Left renal pelvis (tissue), 4 donors: ENCODE measurements around the gene ALDH1B1. TPM values are rescaled to one million over a fixed set of nuclear protein-coding genes. Genes with fewer than 3 reads are reported as not detected.
A peak's percentile ranks its signal among the peaks of the same experiment; 100 is the strongest.

Experiments used
- DNase-seq, 4 donors: peaks; one replicate each; pipeline ENCODE4 v3.0.0-alpha.2; 2013; ENCODE audit warnings: low read depth in 4 of 4, low spot score in 3 of 4
- polyA plus RNA-seq, 4 donors: library from polyadenylated mRNA; unstranded; fragments of 120-200 nt; gene quantifications; one replicate each; pipeline ENCODE4 v1.2.1, GENCODE V29; 2013; ENCODE audit not compliant: insufficient read length in 4 of 4

ALDH1B1 gene
- polyA plus RNA-seq: 10 to 100 TPM; 11.9 to 41.2 (median 33.0) TPM

DNA sequence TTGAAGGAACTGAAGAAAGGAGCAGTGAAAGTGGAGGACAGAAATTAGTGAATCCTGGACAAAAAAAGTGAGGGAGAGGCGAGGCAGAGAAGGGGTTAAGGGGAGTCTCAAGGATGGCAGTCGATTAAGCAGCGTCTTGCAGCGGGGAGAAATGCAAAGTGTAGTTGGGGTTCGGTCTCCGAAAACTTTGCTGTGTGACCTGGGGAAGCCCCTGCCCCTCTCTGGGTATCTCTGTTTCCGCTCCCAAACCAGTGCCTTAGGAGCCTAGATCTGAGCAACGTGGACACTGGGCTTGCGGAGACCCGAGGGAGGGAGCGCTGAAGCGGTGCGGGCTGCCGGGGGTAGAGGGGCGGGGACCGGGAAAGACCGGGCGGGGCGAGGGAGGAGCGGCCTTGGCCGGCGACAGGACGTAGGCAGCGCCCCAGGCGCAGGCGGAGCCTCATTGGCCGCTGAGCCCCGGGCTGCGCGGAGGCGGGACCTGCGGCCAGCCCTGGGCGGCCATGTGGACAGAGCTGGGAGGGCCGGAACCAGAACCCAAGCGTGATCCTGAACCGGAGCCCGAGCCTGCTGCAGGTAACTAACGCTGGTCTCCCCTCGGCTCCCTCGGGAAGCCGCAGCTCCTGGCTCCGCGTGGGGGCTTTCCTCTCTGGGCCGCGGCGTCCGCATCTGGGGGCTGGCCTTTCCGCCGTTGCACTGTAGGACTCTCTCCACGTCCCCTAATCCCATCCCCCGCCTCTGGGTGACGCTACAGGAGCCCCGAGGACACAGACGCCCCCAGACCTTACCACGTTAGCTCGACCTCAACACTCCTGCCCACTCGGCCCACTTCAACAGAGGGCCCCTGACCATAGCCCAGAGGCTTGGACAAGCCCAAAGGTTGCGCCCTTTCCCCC lies at the start of gene ALDH1B1:
Gene ALDH1B1, plus strand, starts transcription at position 468 of the 893 bp plus-strand sequence. CDS start 3,047 bp downstream, outside the sequence.
- peak; percentile 56 to 74 (median 68) for DNase-seq

DNA sequence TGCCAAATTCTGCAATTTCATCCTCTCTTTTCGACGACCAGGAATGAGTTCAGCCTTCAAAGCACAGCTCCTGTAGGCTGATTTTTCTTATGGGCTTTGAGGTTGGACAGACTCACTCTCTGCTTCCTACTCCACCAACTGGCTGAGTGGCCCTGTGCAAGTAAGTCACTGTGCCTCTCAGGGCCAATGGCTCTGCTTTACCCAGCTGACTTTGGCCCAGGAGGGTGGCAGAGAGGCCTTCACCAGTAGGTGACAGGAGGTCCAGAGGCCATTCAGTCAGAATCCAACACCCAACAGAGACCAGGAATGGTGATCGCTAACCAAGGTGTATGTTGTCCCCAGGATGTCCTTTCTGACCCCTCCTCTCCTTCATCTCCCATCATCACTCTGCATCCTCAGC lies 49.5 kb upstream of the ALDH1B1 start:
- no peak for DNase-seq

DNA sequence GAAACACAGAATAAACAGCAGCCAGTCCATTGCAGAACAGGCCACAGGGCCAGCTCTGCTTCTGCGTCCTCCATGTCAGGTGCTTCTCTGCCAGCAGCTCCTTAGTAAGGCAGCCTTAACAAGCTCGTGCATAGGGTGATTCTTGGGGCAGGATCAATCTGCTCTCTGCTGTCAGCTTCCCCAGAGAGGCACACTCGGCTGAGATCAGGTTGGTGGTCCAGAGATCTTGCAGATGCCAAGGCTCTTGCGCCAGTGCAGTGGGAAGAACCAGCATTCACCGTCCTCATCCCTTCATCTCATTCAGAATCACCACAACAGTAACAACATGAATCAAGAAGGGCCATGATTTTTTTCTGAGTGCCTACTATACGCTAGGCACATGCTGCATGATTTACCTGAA lies 49.0 kb upstream of the ALDH1B1 start:
- DNase-seq: no peak

DNA sequence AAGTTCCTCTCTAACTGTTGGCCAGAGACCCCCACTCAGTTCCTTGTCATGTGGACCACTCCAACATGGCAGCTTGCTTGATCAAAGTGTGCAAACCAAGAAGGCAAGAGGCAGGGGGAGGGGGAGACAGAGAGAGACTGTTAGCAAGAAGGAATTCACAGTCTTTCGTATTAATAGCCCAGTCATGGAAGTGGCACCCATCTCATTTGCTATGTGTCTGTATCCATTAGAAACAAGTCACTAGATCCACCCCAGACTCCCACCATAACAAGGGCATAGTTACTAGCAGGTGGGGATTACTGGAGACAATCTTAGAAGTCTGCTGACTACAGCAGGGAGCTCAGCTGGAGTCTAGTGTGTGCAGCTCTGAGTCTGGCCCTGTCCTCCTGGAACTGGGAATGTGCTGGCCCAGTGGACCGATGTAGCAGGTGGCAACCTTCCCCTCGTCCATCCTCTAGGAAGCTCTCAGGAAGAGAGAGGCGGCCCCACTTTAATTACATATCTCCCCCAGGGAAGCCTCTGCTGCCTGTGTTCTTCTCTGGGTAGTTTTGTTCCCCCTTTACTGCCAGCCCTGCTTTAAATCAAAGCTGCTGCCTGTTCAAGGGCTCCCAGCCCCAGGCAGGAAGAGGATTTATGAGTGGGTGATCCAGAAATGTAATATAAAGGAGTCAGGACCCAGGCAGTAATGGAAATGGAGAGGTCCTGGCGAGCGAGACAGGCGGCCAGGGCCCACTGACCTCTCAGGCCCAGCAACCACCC lies 47.8 kb upstream of the ALDH1B1 start:
- DNase-seq: no peak

DNA sequence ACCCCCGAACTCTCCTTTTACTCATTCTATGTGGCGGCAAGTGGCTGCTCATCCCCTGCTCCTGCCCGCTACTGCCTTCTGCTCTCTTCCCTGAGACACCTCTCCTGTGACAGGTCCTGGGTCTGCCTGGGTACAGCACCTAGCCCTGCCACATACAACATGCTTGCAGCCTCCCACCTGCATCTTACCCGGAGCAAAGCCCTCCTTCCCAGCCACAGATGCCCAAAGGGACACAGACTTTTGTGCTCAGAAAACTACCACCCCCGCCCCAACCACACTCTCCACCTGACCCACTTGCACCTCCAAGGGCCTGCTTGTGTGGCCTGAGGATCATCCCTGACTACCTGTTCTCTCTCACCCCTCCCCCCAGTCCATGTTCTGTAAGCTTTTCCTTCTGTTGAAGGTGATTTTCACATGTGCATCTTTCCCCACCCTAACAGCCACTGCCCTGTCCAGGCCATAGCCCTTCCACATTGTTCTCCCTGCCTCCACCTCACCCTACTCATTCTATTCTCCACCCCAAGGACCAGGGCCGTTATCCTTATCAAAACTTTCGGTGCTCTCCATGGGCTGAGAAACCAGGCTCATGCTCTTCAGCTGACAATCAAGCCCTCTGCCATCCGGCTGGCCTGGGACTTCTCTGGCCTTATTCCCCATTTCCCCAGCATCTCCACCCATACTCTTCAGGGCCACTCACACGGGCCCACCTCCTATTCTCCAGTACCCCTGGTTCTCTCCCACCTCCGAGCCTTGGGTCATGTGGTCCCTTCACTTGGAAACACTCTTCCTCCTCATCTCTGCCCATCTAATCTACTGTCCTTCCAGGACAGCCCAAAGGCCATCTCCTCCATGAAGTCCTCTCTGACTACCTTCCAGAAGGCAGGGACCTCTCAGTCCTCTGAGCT lies 46.4 kb upstream of the ALDH1B1 start:
- DNase-seq: no peak

DNA sequence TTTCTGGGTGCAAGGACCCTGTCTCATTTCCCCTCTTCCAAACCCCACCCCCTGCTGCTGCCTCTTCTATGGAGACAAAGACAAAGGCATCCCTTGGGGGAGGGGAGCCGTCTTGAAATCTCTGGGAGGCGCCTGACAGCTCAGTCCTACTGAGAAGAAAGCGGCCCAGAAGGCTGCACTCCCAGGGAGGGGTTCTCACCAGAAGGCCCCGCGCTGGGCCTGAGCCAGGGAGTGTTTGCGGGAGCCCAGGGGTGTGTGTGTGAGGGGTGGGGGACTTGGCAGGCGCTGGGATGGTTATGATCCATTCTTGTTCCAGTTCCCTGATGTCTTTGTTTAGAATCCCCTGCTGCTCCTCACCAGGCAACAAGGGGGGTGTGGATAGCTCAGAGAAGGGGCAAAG lies 45.7 kb upstream of the ALDH1B1 start:
- no peak for DNase-seq

DNA sequence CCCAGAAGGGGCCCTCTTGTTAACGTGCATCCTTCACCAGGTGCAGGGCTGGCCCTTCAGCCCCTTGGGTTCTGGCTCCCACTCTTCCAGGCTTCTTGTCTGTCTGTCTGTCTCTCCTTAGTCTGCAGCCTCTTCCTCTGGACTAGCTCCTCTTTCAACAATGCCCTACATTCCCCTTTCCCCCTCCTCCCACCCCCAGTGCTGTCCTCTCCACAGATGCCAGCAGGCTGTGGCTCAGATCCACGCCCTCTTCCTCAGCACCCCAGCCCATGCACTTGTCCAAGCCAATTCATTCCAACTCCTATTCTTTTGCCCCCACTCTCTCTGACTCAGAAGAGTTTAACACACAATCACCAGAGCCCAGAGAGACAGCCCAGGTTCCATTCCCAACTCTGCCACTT lies 45.2 kb upstream of the ALDH1B1 start:
- DNase-seq: no peak

DNA sequence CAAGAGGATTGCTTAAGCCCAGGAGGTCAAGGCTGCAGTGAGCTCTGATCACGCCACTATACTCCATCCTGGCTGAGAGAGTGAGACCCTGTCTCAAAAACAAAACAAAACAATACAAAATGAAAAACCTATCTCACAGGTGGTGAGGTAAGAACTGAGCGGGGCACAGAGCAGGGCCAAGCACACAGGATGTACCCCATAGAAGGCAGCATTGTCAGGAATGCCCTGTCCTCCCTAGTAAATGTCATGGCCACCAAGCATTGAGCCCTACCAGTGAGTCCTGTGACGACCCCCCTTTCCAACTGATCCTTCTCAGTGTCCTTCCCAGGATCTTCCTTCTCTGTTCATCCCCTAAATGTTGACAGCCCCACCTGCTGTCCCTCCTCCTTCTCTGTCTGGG lies 44.6 kb upstream of the ALDH1B1 start:
- no peak for DNase-seq

DNA sequence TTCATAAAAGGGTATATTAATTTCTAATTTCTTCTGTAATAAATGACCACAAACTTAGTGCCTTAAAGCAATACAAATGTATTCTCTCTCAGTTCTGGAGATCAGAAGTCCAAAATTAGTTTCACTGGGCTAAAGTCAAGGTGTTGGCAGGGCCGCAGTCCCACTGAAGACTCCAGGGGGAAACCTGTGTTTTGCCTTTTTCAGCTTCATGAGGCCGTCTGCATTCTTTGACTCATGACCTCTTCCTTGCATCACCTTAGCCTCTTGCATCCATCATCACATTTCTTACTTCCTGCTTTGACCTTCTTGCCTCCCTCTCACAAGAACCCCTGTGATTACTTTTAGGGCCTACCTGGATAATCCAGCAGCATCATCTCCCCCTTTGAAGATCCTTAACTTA lies 42.0 kb upstream of the ALDH1B1 start:
- DNase-seq: no peak

DNA sequence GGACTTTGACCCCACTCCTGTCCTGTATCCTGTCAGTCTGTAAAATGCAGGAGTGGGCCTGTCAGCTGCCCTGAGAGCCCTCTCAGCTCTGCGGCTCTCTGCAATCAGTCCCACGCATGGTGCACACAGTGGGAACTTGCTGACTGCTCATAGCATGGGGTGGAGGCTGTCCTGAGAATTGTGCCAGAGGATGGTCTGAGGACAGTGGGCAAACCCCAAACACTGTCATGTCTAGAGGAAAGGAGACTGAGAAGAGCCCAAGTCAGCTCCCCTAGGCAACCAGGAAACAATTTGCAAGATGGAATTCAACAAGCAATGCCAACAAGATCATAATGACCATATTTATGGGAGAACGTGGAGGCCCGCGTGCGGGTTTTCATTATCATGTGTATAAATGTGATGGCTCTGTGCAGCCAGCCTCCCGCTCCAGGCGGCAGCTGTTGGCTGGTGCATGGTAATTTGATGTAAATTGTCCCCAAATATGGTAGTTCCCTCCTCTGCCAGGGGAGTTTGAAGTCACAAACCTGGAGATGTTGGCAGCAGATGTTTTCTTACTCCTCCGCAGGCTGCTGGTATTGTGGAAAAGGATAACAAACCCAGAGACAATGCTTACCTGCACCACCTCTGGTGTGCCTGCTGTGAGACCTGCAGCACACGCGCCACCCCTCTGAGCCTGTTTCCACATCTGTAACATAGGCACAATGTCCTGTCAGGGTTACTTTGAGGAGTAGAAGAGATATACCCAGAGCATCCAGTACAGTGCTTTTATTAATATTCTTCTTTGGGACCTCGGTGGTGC lies 39.8 kb upstream of the ALDH1B1 start:
- no peak for DNase-seq

DNA sequence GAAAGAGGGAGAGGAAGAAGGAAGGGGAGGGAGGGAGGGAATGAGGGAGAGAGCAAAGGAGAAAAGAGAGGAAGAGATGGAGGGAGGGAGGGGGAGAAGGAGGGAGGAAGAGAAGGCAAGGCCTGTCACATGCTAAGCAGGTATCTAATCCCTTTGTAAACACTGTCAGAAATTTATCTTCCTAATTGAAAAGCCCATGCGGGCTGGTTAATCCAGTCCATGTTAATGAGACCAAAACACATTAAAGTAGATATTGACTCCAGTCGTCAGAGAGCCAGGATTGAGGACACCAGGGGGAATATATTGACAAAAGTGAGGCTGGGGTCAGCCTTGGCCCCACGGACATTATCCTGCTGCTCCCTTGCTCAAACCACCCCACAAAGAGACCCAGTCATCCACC lies 37.4 kb upstream of the ALDH1B1 start:
- DNase-seq: no peak

DNA sequence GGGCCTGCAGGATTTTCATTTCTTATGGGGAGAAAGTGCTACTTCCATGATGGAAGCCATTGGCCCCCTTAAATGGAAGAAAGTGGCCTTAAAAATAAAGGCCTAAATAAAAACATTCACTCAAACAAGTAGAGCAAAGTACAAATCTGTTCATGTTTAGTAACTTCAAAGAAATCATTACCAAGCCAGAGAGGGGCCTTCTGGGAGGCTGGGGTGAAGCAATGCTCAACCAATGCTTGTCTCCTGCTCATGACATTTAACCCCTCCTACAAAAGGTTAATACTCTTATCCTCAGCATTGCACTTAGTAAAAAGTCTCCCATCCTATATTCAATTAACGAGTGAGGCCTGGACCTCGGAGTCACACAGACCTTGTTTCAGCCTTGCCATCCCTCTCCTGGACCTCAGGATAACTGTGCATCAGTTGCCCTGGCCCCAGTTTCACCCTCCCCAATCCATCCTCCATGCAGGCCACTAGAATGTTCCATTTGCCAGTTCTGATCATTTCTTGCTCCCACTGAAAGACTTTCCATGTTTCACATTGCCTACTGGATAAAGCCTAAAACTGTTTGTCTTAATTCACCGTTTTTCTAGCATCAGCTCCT lies 36.9 kb upstream of the ALDH1B1 start:
- no peak for DNase-seq

DNA sequence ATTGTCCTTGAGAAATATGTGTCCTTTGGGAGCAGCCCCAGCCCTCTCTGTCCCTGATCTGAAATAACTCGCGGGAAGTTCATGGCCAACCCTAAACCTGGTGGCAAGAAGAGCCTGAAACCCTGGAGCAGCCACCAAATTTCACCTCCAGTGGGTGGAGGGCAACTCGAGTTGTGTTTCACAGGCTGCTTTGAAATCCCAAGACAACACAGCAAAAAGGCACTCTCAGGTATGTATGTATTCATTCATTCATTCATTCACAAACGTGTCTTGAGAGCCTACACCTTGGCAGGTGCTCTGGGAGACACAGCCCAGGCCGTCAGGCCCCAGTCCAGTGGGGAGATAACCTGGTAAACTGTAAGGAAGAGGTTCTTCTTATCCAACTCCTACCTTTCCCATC lies 35.7 kb upstream of the ALDH1B1 start:
- no peak for DNase-seq

DNA sequence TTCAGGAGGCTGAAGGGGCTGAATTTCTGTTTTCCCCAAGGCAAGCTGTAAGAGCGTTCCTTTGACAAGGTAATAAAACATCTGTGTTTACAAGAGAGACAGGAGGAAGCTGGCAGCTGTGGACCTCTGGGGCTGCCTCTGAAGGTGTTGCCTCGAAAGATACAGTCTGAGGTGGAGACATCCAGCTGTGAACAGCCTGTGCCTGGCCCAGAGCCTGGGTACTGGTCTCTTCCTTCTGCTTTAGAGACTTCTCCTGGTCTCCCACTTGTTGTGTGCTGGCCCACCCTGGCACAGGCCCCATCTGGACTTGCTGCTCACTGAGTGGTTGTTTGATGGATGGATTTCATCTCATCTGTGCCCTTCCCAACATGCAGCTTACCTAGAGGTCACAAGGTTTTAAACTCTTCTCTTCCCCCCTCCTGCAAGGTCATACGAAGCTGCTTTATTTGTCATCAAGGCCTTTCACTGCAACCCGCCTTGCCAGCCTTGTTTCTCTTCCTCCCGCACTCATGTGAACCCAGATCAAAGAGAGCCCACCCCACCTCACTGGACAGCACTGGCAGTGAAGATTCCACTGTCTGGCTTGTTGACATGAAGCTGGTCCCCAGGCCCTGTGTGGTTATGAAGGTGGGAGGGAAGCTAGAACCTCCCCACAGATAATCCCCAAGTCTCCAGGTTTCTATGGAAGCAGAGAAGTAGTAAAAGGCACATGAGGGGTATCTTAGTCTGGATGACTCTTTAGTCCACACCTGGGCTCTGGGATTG lies 35.0 kb upstream of the ALDH1B1 start:
- no peak for DNase-seq

DNA sequence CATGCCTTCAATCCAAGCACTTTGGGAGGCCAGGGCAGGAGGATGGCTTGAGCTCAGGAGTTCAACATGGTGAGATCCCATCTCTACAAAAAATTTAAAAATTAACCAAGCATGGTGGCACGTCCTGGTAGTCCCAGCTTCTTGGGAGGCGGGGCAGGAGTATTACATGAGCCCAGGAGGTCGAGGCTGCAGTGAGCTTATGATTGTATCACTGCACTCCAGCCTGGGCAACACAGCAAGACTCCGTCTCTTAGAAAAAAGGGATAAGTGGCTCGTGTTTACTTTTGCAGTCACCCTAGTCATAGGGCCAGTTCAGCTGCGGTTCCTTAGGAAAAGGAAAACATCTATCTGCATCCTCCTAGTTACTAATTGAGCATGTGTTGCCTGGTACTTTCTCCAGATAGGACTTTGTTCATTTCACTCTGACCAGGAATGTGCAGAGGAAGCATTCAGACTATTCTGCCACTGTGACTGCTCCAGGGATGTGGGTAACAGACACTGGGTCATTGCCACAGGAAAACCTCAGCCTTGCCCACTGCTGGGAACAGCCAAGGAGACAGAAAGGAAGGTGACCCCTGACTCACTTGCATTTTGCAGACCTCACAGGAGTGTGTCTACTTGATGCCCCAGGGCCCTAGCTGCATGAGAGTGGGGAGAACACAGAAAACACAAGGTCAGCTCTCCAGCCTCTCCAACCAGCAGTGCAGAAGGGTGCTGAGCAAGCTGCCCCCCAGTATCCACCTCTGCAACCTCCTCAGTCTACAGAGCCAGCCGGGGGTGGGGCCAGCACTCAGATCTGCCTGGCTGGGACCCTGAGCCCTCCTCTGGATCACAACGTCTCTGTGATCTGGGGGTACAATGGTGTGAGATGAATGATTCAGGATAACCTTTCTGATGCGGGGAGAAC lies 33.9 kb upstream of the ALDH1B1 start:
- DNase-seq: no peak

DNA sequence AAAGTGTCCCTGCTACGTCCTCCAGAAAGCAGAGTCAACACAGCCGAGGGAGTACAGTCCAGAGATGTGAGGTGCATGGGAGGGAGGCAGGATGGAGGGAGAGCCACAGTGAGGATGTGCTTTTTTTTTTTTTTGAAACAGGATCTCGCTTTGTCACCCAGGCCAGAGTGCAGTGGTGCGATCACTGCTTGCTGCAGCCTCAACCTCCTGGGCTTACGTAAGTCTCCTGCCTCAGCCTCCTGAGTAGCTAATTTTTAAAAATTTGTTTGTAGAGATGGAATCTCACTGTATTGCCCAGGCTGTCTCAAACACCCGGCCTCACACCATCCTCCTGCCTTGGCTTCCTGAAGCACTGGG lies 33.2 kb upstream of the ALDH1B1 start:
- no peak for DNase-seq

DNA sequence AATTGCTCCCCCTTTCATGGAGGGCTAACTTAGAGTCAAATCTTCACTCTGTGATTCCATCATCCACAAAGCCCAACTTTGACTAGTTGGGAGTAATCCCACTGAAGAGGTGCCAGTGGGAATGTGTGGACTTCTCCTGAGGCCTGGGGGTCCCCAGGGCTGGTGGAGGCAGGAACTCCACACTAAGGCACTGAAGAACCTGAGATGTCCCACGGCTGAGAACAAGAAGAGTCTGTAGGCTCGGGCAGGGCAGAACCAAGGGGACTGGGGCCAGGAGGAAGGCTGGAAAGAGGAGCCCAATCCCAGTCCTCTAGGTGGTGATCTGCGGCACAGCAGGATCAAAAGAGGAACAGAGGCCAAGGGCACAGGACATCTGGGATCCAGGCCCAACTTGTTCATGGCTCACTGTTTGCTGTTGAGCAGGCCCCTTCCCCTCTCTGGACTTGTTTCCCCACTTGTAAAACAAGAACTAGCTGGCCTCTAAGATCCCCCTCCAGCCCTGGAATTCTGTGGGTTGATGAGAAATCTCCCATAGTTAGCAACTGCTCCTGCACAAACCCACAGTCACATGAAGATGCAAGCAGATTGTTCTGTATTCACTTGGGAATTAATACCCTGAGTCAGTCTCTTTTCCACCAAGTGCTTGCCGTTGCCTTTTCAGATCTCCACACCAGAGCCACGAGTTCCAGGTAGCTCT lies 32.7 kb upstream of the ALDH1B1 start:
- DNase-seq: no peak
